PC-9 (cell line): ENCODE measurements around the gene GSG1L2. TPM values are rescaled to one million over a fixed set of nuclear protein-coding genes. Genes with fewer than 3 reads are reported as not detected.

Experiments
- BruUV-seq: library from RNA; stranded (reverse); fragments of 400-500 nt; replicated peaks from 2 replicates; lab custom pipeline; 2021; lab: Mats Ljungman, UMichigan
- CTCF ChIA-PET: fragments of 300-600 bp; sonication (Branson Sonifier 250); formaldehyde crosslinking; loops from one replicate; lab custom pipeline; 2022; ENCODE audit warnings: antibody characterized with exemption; lab: Charles Lee
- POLR2A ChIA-PET: fragments of 300-600 bp; sonication (Branson Sonifier 250); formaldehyde crosslinking; loops from one replicate; lab custom pipeline; 2022; ENCODE audit warnings: antibody characterized with exemption; ENCODE audit not compliant: unreplicated experiment; lab: Charles Lee
- DNase-seq, 2 experiments: peaks; one replicate each; pipeline versions ENCODE4 v3.0.0 to v3.0.0-alpha.2; 2015 to 2022; ENCODE audit warnings: mixed read lengths in 1 of 2
- H2AFZ ChIP-seq: fragments of 200-600 bp; sonication (generic); 2 replicates; pipeline ENCODE4 v1.8.1; 2017; ENCODE audit warnings: antibody characterized with exemption
- H3F3A ChIP-seq: fragments of 200-600 bp; sonication (generic); 2 replicates; pipeline ENCODE4 v1.8.1; 2017; ENCODE audit warnings: antibody characterized with exemption, mild to moderate bottlenecking, low read depth; ENCODE audit not compliant: insufficient read depth
- H3K27ac ChIP-seq: fragments of 200-600 bp; sonication (generic); 2 replicates; pipeline ENCODE4 v1.6.1; 2016; ENCODE audit warnings: mixed run types
- H3K27me3 ChIP-seq: fragments of 200-600 bp; sonication (generic); 2 replicates; pipeline ENCODE4 v1.6.1; 2016; ENCODE audit warnings: low read depth, mixed run types; ENCODE audit not compliant: insufficient read depth
- H3K36me3 ChIP-seq: fragments of 200-600 bp; sonication (generic); 2 replicates; pipeline ENCODE4 v1.6.1; 2016; ENCODE audit warnings: low read depth, mixed run types
- H3K4me1 ChIP-seq: fragments of 200-600 bp; sonication (generic); replicated peaks from 2 replicates; pipeline ENCODE4 v1.6.1; 2016; ENCODE audit warnings: mixed run types; ENCODE audit not compliant: insufficient read depth
- H3K4me2 ChIP-seq: fragments of 200-600 bp; sonication (generic); 2 replicates; pipeline ENCODE4 v1.6.1; 2017; ENCODE audit warnings: mixed run types
- H3K4me3 ChIP-seq: fragments of 200-600 bp; sonication (generic); 2 replicates; pipeline ENCODE4 v1.6.1; 2016; ENCODE audit warnings: mixed run types
- H3K79me2 ChIP-seq: fragments of 200-600 bp; sonication (generic); 2 replicates; pipeline ENCODE4 v1.6.1; 2017; ENCODE audit warnings: low read depth, mixed run types
- H3K9me2 ChIP-seq: fragments of 200-600 bp; sonication (generic); 2 replicates; pipeline ENCODE4 v1.8.1; 2017; ENCODE audit warnings: mild to moderate bottlenecking; ENCODE audit not compliant: insufficient read depth
- H3K9me3 ChIP-seq: fragments of 200-600 bp; sonication (generic); 2 replicates; pipeline ENCODE4 v1.8.1; 2016; ENCODE audit warnings: low read depth; ENCODE audit not compliant: insufficient read depth
- H4K20me1 ChIP-seq: fragments of 200-600 bp; sonication (generic); 2 replicates; pipeline ENCODE4 v1.8.1; 2017; ENCODE audit not compliant: insufficient read depth
- CTCF ChIP-seq: fragments of 200-600 bp; sonication (generic); conservative IDR thresholded peaks from 2 replicates; pipeline ENCODE4 v1.6.1; 2017; ENCODE audit warnings: mixed run types, antibody characterized with exemption, mild to moderate bottlenecking, moderate library complexity
- EZH2 ChIP-seq: fragments of 200-600 bp; sonication (generic); IDR thresholded peaks from 2 replicates; pipeline ENCODE4 v1.8.0; 2017; ENCODE audit warnings: antibody characterized with exemption, low read depth
- intact Hi-C: fragments of 100-400 bp; cut with micrococcal nuclease; formaldehyde crosslinking; loops from one replicate; pipeline ENCODE4 v1.10.0; 2022; ENCODE audit not compliant: unreplicated experiment
- total RNA-seq: library from RNA; stranded (reverse); gene quantifications from 2 replicates; pipeline ENCODE4 v1.2.3, GENCODE V29; 2021

GSG1L2 gene
- total RNA-seq, 1 experiment from 2014 or later, result not detected

- ChIA-PET CTCF (no interaction called here), POLR2A (no interaction called here)
- Histone ChIP-seq H3K4me2 (no peak overlapping the region), H3K36me3 (no peaks in the 10 kb centered on the region), H4K20me1 (no peaks in the 10 kb centered on the region), H3K79me2 (no peaks in the 10 kb centered on the region), H3K9me2 (no peaks in the 10 kb centered on the region), H3K27ac (no peak overlapping the region), H3K27me3 (no peaks in the 10 kb centered on the region), H3K4me3 (no peak overlapping the region), H3F3A (no peaks in the 10 kb centered on the region), H3K4me1 (no peaks in the 10 kb centered on the region), H2AFZ (no peak overlapping the region), H3K9me3 (no peaks in the 10 kb centered on the region)
- intact Hi-C loops, result no loop called here
- DNase-seq, result no peak
- TF ChIP-seq EZH2, result no peak
- TF ChIP-seq CTCF, result no peak
- BruUV-seq, result no TSS peak
Measured at GRCh38 chr17:9772658-9773057, 49.2 kb downstream of the GSG1L2 start.

- no peaks in the 10 kb centered on the region for H3K9me2 ChIP-seq
- no peaks in the 10 kb centered on the region for H3K4me1 ChIP-seq
- no peak overlapping the region for H2AFZ ChIP-seq
- POLR2A ChIA-PET, result no interaction called here
- H3K79me2 ChIP-seq, result no peaks in the 10 kb centered on the region
- H3K4me2 ChIP-seq, result no peak overlapping the region
- no peak overlapping the region for H3K27ac ChIP-seq
- H3K9me3 ChIP-seq, result no peaks in the 10 kb centered on the region
- DNase-seq, result no peak
- no peak overlapping the region for H3K4me3 ChIP-seq
- intact Hi-C loops, result no loop called here
- TF ChIP-seq EZH2 (no peak), CTCF (no peak)
- H3F3A ChIP-seq, result no peaks in the 10 kb centered on the region
- no peaks in the 10 kb centered on the region for H3K36me3 ChIP-seq
- BruUV-seq, result no TSS peak
- no peaks in the 10 kb centered on the region for H4K20me1 ChIP-seq
- CTCF ChIA-PET, result no interaction called here
- H3K27me3 ChIP-seq, result no peaks in the 10 kb centered on the region
Measured at GRCh38 chr17:9771465-9771864, 50.4 kb downstream of the GSG1L2 start.

GRCh38 chr17:9769036-9769695, 52.7 kb downstream of the GSG1L2 start:
- POLR2A ChIA-PET, result interaction anchor here (0.7 kb wide), 1 partner anchor 43 kb away, joined by 3 read pairs; no protein-coding TSS in a partner anchor
- no peak for DNase-seq
- TF ChIP-seq EZH2 (no peak), CTCF (no peak)
- H3K9me3 ChIP-seq, result no peaks in the 10 kb centered on the region
- BruUV-seq, result no TSS peak
- H3K9me2 ChIP-seq, result no peaks in the 10 kb centered on the region
- no peaks in the 10 kb centered on the region for H3F3A ChIP-seq
- H3K27ac ChIP-seq, result no peak overlapping the region
- no peaks in the 10 kb centered on the region for H3K4me1 ChIP-seq
- no peaks in the 10 kb centered on the region for H4K20me1 ChIP-seq
- no peak overlapping the region for H3K4me3 ChIP-seq
- no peaks in the 10 kb centered on the region for H3K27me3 ChIP-seq
- H3K79me2 ChIP-seq, result no peaks in the 10 kb centered on the region
- CTCF ChIA-PET, result interaction anchor here (0.5 to 1.2 kb wide), 9 partner anchors 12 to 192 kb away, joined by 3 to 10 read pairs (median 5); no protein-coding TSS in a partner anchor
- H3K4me2 ChIP-seq, result no peak overlapping the region
- H2AFZ ChIP-seq, result no peak overlapping the region
- no peaks in the 10 kb centered on the region for H3K36me3 ChIP-seq
- intact Hi-C loops, result loop anchor here (2.0 to 10.0 kb wide), 2 partner anchors 156 to 192 kb away; partner anchors contain the start of gene CFAP52
